Vagina (tissue), 2 donors: ENCODE measurements around the gene PPFIA3. TPM values are rescaled to one million over a fixed set of nuclear protein-coding genes. Genes with fewer than 3 reads are reported as not detected.
A peak's percentile ranks its signal among the peaks of the same experiment; 100 is the strongest.

Experiments
- DNase-seq, 2 donors: peaks; one replicate each; pipeline ENCODE4 v3.0.0-alpha.2; 2017; ENCODE audit errors: extremely low spot score in 2 of 2
- H3K27ac ChIP-seq: fragments of 200-600 bp; sonication (generic); one replicate; pipeline ENCODE4 v1.5.1; 2019
- H3K27me3 ChIP-seq: fragments of 200-600 bp; sonication (generic); one replicate; pipeline ENCODE4 v1.5.1; 2019
- H3K36me3 ChIP-seq, 2 donors: fragments of 200-600 bp; sonication (generic); one replicate each; pipeline ENCODE4 v1.5.1; 2017 to 2019
- H3K4me1 ChIP-seq: fragments of 200-600 bp; sonication (generic); one replicate; pipeline ENCODE4 v1.5.1; 2019
- H3K4me3 ChIP-seq, 2 donors: fragments of 200-600 bp; sonication (generic); 1 replicate in 1 of 2; 2 replicates in 1 of 2; pipeline ENCODE4 v1.5.1; 2016 to 2019
- H3K9me3 ChIP-seq: fragments of 200-600 bp; sonication (generic); one replicate; pipeline ENCODE4 v1.5.1; 2019
- CTCF ChIP-seq, 3 experiments: fragments of 450-650 bp in 2 of 3; fragments of 200-600 bp in 1 of 3; sonication (generic) in 1 of 3; IDR thresholded peaks; one replicate each; pipeline ENCODE4 v1.5.1; 2017 to 2019; ENCODE audit warnings: antibody characterized with exemption in 3 of 3, mild to moderate bottlenecking in 2 of 3, moderate library complexity in 2 of 3
- POLR2A ChIP-seq, 2 donors: fragments of 450-650 bp; IDR thresholded peaks; one replicate each; pipeline ENCODE4 v1.6.1; 2017; ENCODE audit warnings: antibody characterized with exemption in 2 of 2, mild to moderate bottlenecking in 2 of 2, moderate library complexity in 2 of 2
- POLR2AphosphoS5 ChIP-seq, 2 donors: sonication (generic); formaldehyde crosslinking; IDR thresholded peaks; one replicate each; pipeline ENCODE4 v1.9.0; 2017; ENCODE audit warnings: antibody characterized with exemption in 2 of 2, mild to moderate bottlenecking in 2 of 2, low read depth in 1 of 2; ENCODE audit not compliant: insufficient read depth in 1 of 2
- intact Hi-C: fragments of 100-400 bp; cut with DNase I; formaldehyde crosslinking; loops from one replicate; pipeline ENCODE4 v1.15.1; 2023
- total RNA-seq: library from RNA; depleted of rRNA; stranded (reverse); fragments of >200 nt; gene quantifications from one replicate; pipeline ENCODE4 v1.2.3, GENCODE V29; 2016

Gene PPFIA3
- total RNA-seq, 1 donor from 2014 or later = 4.7 TPM

- H3K27ac ChIP-seq = peak within 1 kb of the TSS; percentile 80
- peaks cover 29% of the 10 kb centered on the region for H3K4me1 ChIP-seq
- DNase-seq = peak in 1 of 2 donors; percentile 98
- peaks cover 0 to 18% of the 10 kb centered on the region in 2 donors for H3K36me3 ChIP-seq
- H3K9me3 ChIP-seq = no peaks in the 10 kb centered on the region
- intact Hi-C loops = no loop called here
- peak within 1 kb of the TSS; percentile 69 to 72 for H3K4me3 ChIP-seq
- no peaks in the 10 kb centered on the region for H3K27me3 ChIP-seq
- TF ChIP-seq POLR2A (IDR thresholded peaks at IDR 0.05) = peak in 1 of 2 donors; percentile 77
- TF ChIP-seq CTCF (IDR thresholded peaks at IDR 0.05) = no peak
- peak; percentile 95 to 97 for TF ChIP-seq POLR2AphosphoS5 (IDR thresholded peaks at IDR 0.05; ENCODE audit: insufficient read depth in 1 of 2, low read depth in 1 of 2)
Observed at GRCh38 chr19:49085020-49085867, 34.1 kb upstream of the PPFIA3 start, which contains the start of gene SNRNP70. TSS of gene SNRNP70 (plus strand) at chr19:49085451. CDS start at chr19:49086415, 964 bp downstream.

DNA sequence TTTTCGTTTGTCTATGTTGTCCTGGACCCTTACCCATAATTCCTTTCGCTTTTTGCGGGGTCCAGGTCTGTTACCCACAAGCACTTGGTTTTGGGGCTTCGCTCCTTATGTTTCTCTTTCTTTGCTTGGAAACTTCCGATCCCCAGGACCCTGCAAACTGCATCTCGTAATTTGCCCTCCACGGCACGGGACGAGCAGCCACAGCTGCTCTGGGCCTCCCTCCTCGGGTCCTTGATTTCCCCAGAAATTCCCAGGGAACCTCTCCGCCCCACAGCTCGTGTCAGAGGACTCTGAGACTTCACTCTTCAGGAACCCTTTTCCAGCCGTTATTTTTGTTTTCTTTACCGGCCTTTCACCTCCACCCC is 33.5 kb upstream of the PPFIA3 start:
- peaks cover 29% of the 10 kb centered on the region for H3K4me1 ChIP-seq
- no peak for TF ChIP-seq POLR2AphosphoS5 (IDR thresholded peaks at IDR 0.05; ENCODE audit: insufficient read depth in 1 of 2, low read depth in 1 of 2)
- no peak for TF ChIP-seq CTCF (IDR thresholded peaks at IDR 0.05)
- no peak for TF ChIP-seq POLR2A (IDR thresholded peaks at IDR 0.05)
- peak overlapping the region; percentile 69 to 72 for H3K4me3 ChIP-seq
- no peaks in the 10 kb centered on the region for H3K9me3 ChIP-seq
- peak overlapping the region; percentile 80 for H3K27ac ChIP-seq
- DNase-seq = no peak
- H3K36me3 ChIP-seq = peaks cover 0 to 24% of the 10 kb centered on the region in 2 donors
- no peaks in the 10 kb centered on the region for H3K27me3 ChIP-seq
- intact Hi-C loops = no loop called here

- TF ChIP-seq CTCF (IDR thresholded peaks at IDR 0.05) (no peak), POLR2A (IDR thresholded peaks at IDR 0.05) (no peak), POLR2AphosphoS5 (IDR thresholded peaks at IDR 0.05; ENCODE audit: insufficient read depth in 1 of 2, low read depth in 1 of 2) (no peak)
- peak overlapping the region; percentile 80 for H3K27ac ChIP-seq
- intact Hi-C loops = no loop called here
Observed at GRCh38 chr19:49086296-49086695, 33.0 kb upstream of the PPFIA3 start.

GRCh38 chr19:49091391-49092038 is 27.8 kb upstream of the PPFIA3 start:
- Histone ChIP-seq H3K27me3 (no peaks in the 10 kb centered on the region), H3K36me3 (peaks cover 4 to 71% of the 10 kb centered on the region in 2 donors), H3K9me3 (no peaks in the 10 kb centered on the region), H3K4me1 (peaks cover 26% of the 10 kb centered on the region), H3K4me3 (no peak overlapping the region), H3K27ac (no peak overlapping the region)
- intact Hi-C loops = no loop called here
- TF ChIP-seq POLR2A (IDR thresholded peaks at IDR 0.05) = no peak
- no peak for TF ChIP-seq CTCF (IDR thresholded peaks at IDR 0.05)
- no peak for TF ChIP-seq POLR2AphosphoS5 (IDR thresholded peaks at IDR 0.05; ENCODE audit: insufficient read depth in 1 of 2, low read depth in 1 of 2)
- no peak for DNase-seq

More at GRCh38 chr19:49086296-49086695, 33.0 kb upstream of the PPFIA3 start:
- Histone ChIP-seq H3K36me3 (peaks cover under 1 to 29% of the 10 kb centered on the region in 2 donors), H3K27me3 (no peaks in the 10 kb centered on the region), H3K9me3 (no peaks in the 10 kb centered on the region), H3K4me3 (peak overlapping the region; percentile 69 to 72), H3K4me1 (peaks cover 29% of the 10 kb centered on the region)
- DNase-seq = no peak
